SK-N-SH (cell line): ENCODE data around the gene RAB6A. TPM values are rescaled to one million over a fixed set of nuclear protein-coding genes. Genes with fewer than 3 reads are reported as not detected.

Experiments used
- CTCF ChIA-PET: fragments of 300-600, 350-600 bp; formaldehyde crosslinking; extraction: SDS; loops from one replicate; lab custom pipeline; 2021; lab: Yijun Ruan, JAX
- POLR2A ChIA-PET: fragments of 350-600 bp; sonication (Branson Sonifier 250); formaldehyde crosslinking; extraction: SDS; loops from one replicate; lab custom pipeline; 2020; ENCODE audit warnings: antibody characterized with exemption, inconsistent platforms; lab: Yijun Ruan, JAX
- DNase-seq: peaks from one replicate; pipeline ENCODE4 v3.0.0; 2012
- H2AFZ ChIP-seq: fragments of 200-600 bp; sonication (generic); 2 replicates; pipeline ENCODE4 v1.8.1; 2016; ENCODE audit warnings: antibody characterized with exemption, mild to moderate bottlenecking, low read depth
- H3F3A ChIP-seq: fragments of 200-600 bp; sonication (generic); replicated peaks from 2 replicates; pipeline ENCODE3; 2016; ENCODE audit warnings: antibody characterized with exemption, mild to moderate bottlenecking; ENCODE audit not compliant: insufficient read depth
- H3K27ac ChIP-seq, 2 experiments: fragments of 200-500 bp in 1 of 2; fragments of 200-600 bp in 1 of 2; sonication (Bioruptor generic) in 1 of 2; sonication (generic), shearing (Covaris generic) in 1 of 2; 2 replicates each; pipeline versions ENCODE4 v1.5.1 to v1.6.1; 2014 to 2016; ENCODE audit warnings: low read depth in 2 of 2, inconsistent platforms in 1 of 2, low read length in 1 of 2, mild to moderate bottlenecking in 1 of 2, mixed read lengths in 1 of 2
- H3K27me3 ChIP-seq: fragments of 200-600 bp; sonication (generic), shearing (Covaris generic); 2 replicates; pipeline ENCODE4 v1.6.1; 2016; ENCODE audit warnings: mixed run types; ENCODE audit not compliant: insufficient read depth
- H3K36me3 ChIP-seq, 2 experiments: fragments of 200-500 bp in 1 of 2; fragments of 200-600 bp in 1 of 2; sonication (Bioruptor generic) in 1 of 2; sonication (generic) in 1 of 2; replicated peaks in 1 of 2; 2 replicates each; pipeline versions ENCODE3 to v1.5.1; 2014 to 2016; ENCODE audit warnings: low read length in 1 of 2, mild to moderate bottlenecking in 1 of 2; ENCODE audit not compliant: insufficient read depth in 2 of 2, control insufficient read depth in 1 of 2
- H3K4me1 ChIP-seq, 2 experiments: fragments of 200-500 bp in 1 of 2; fragments of 200-600 bp in 1 of 2; sonication (Bioruptor generic) in 1 of 2; sonication (generic), shearing (Covaris generic) in 1 of 2; 2 replicates each; pipeline versions ENCODE4 v1.5.1 to v1.6.1; 2014 to 2016; ENCODE audit warnings: low read depth in 1 of 2, low read length in 1 of 2, mixed run types in 1 of 2; ENCODE audit not compliant: insufficient read depth in 2 of 2, control insufficient read depth in 1 of 2
- H3K4me2 ChIP-seq: fragments of 200-600 bp; sonication (generic), shearing (Covaris generic); 2 replicates; pipeline ENCODE4 v1.6.1; 2017; ENCODE audit warnings: mixed run types
- H3K4me3 ChIP-seq, 2 experiments: fragments of 200-500 bp in 1 of 2; fragments of 200-600 bp in 1 of 2; sonication (Bioruptor generic) in 1 of 2; sonication (generic), shearing (Covaris generic) in 1 of 2; 2 replicates each; pipeline versions ENCODE4 v1.5.1 to v1.8.1; 2014 to 2016; ENCODE audit warnings: low read depth in 2 of 2, inconsistent platforms in 1 of 2, low read length in 1 of 2, mild to moderate bottlenecking in 1 of 2, mixed read lengths in 1 of 2, moderate library complexity in 1 of 2
- H3K79me2 ChIP-seq: fragments of 200-600 bp; sonication (generic); 2 replicates; pipeline ENCODE4 v1.8.1; 2017; ENCODE audit warnings: mild to moderate bottlenecking; ENCODE audit not compliant: insufficient read depth
- H3K9ac ChIP-seq: fragments of 200-600 bp; sonication (generic); 2 replicates; pipeline ENCODE4 v1.6.1; 2017; ENCODE audit warnings: mixed run types
- H3K9me2 ChIP-seq: fragments of 200-600 bp; sonication (generic); 2 replicates; pipeline ENCODE4 v1.6.1; 2017; ENCODE audit warnings: mixed run types
- H3K9me3 ChIP-seq: fragments of 200-600 bp; sonication (generic); 2 replicates; pipeline ENCODE4 v1.6.1; 2017; ENCODE audit warnings: mixed run types, mild to moderate bottlenecking, moderate library complexity
- H4K20me1 ChIP-seq: fragments of 200-600 bp; sonication (generic); 2 replicates; pipeline ENCODE4 v1.6.1; 2017; ENCODE audit warnings: mild to moderate bottlenecking, mixed run types; ENCODE audit not compliant: insufficient read depth
- CHD2 ChIP-seq: fragments of 150-350 bp; IDR thresholded peaks from 2 replicates; pipeline ENCODE4 v1.6.1; 2018; ENCODE audit warnings: low read length; ENCODE audit not compliant: partially characterized antibody
- EP300 ChIP-seq, 2 experiments: IDR thresholded peaks; 2 replicates each; pipeline versions ENCODE4 v1.4.0 to v1.6.1; 2012; ENCODE audit warnings: borderline replicate concordance in 1 of 2, low read depth in 1 of 2, low read length in 1 of 2
- FOXJ3 ChIP-seq: sonication (generic); formaldehyde crosslinking; IDR thresholded peaks from 2 replicates; pipeline ENCODE4 v1.5.1; 2020; ENCODE audit warnings: mild to moderate bottlenecking, missing genetic modification reagents
- FOXM1 ChIP-seq: IDR thresholded peaks from 2 replicates; pipeline ENCODE4 v1.4.0; 2012; ENCODE audit warnings: low read depth, mild to moderate bottlenecking
- JUND ChIP-seq: IDR thresholded peaks from 2 replicates; pipeline ENCODE4 v1.4.0; 2012
- NFIC ChIP-seq: IDR thresholded peaks from 2 replicates; pipeline ENCODE4 v1.4.0; 2012; ENCODE audit warnings: borderline replicate concordance
- NRF1 ChIP-seq: IDR thresholded peaks from 2 replicates; pipeline ENCODE4 v1.6.1; 2012; ENCODE audit warnings: low read depth, mild to moderate bottlenecking, low read length
- POLR2AphosphoS5 ChIP-seq: IDR thresholded peaks from 2 replicates; pipeline ENCODE4 v1.6.1; 2012; ENCODE audit warnings: low read depth, low read length
- RCOR1 ChIP-seq: fragments of 150-350 bp; IDR thresholded peaks from 2 replicates; pipeline ENCODE4 v1.6.1; 2017; ENCODE audit warnings: antibody characterized with exemption, low read length
- RXRA ChIP-seq: IDR thresholded peaks from 2 replicates; pipeline ENCODE4 v1.4.0; 2012; ENCODE audit warnings: low read depth, mild to moderate bottlenecking, borderline replicate concordance
- SIN3A ChIP-seq: IDR thresholded peaks from 2 replicates; pipeline ENCODE4 v1.6.1; 2012; ENCODE audit warnings: low read depth, mild to moderate bottlenecking, low read length, moderate library complexity, borderline replicate concordance
- SMC3 ChIP-seq: IDR thresholded peaks from 2 replicates; pipeline ENCODE4 v1.6.1; 2012; ENCODE audit warnings: low read depth, low read length, improper control_type of control experiment
- TEAD4 ChIP-seq: IDR thresholded peaks from 2 replicates; pipeline ENCODE4 v1.4.0; 2012; ENCODE audit warnings: mild to moderate bottlenecking, borderline replicate concordance; ENCODE audit not compliant: insufficient read depth
- YY1 ChIP-seq: IDR thresholded peaks from 2 replicates; pipeline ENCODE4 v1.4.0; 2012; ENCODE audit warnings: low read depth, mild to moderate bottlenecking
- WGBS: methylation state at CpG from one replicate; pipeline ENCODE4 v1.1.6; 2017; ENCODE audit warnings: low lambda C conversion rate; 5-methylcytosine and 5-hydroxymethylcytosine counted together
- polyA plus RNA-seq, 3 experiments: library from polyadenylated mRNA; depleted of rRNA; stranded (reverse); fragments of >200 nt; gene quantifications; 2 replicates each; pipeline ENCODE4 v1.2.3, GENCODE V29; 2012
- TF ChIP-seq, protein P1 (sequence below): fragments of 200-600 bp; sonication (generic); IDR thresholded peaks from 2 replicates; pipeline ENCODE4 v1.6.1; 2017; ENCODE audit warnings: antibody characterized with exemption, mild to moderate bottlenecking, moderate library complexity
- TF ChIP-seq, protein P2 (sequence below): fragments of 150-350 bp; IDR thresholded peaks from 2 replicates; pipeline ENCODE4 v1.6.1; 2017; ENCODE audit warnings: antibody characterized with exemption, low read length, low read depth, borderline replicate concordance
- TF ChIP-seq, protein P3 (sequence below): IDR thresholded peaks from 2 replicates; pipeline ENCODE4 v1.6.1; 2012; ENCODE audit warnings: mild to moderate bottlenecking, low read depth, low read length, moderate library complexity
- TF ChIP-seq, protein P4 (sequence below): IDR thresholded peaks from 2 replicates; pipeline ENCODE4 v1.4.0; 2012; ENCODE audit warnings: low read depth

RAB6A gene
- polyA plus RNA-seq, 1 of the 3 experiments (the other 2 are of a cell fraction): 39.1 TPM

DNA sequence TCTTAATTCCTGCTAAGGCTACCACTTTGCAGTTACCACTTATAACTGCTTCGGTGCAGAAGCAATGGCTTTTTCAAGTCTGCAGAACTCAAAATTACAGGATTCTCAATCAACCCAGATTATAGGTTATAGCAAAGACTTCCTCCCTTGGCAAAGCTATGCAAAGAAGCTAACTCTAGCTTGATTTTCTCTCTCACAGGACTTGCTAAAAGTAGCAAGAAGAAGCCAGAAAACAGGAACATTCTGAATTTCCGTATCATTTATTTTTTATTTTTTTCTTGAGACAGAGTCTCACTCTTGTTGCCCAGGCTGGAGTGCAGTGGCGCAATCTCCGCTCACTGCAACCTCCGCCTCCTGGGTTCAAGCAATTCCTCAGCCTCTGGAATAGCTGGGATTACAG lies 125.2 kb downstream of the RAB6A start:
- POLR2A ChIA-PET: no interaction called here
- CTCF ChIA-PET: interaction anchor here (1.1 to 3.5 kb wide), 3 partner anchors 10 to 232 kb away, joined by 3 to 12 read pairs (median 5); no protein-coding TSS in a partner anchor

DNA sequence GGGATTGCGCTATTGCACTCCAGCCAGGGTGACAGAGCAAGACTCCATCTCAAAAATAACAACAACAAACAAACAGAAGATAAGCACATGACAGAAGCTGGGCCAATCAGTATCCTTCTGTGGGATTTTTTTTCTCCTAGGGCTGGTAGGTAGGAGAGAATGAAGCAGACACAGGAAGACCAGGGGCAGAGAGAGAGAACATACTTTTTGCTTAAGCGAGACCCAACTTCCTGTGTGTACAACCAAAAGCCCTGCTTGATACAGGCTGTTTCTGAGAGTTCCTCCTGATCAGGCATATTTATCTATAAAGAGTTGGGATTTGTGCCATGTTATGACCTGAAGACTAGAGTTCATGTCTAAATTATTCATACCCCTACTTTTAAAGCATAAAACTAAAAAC lies 126.9 kb downstream of the RAB6A start:
- no peaks in the 10 kb centered on the region for H3K4me1 ChIP-seq
- H2AFZ ChIP-seq: no peak overlapping the region
- no peak overlapping the region for H3K4me3 ChIP-seq
- no peaks in the 10 kb centered on the region for H3K27me3 ChIP-seq
- no peak overlapping the region for H3K4me2 ChIP-seq
- DNase-seq: no peak
- no peaks in the 10 kb centered on the region for H3K79me2 ChIP-seq
- no peaks in the 10 kb centered on the region for H3K9me3 ChIP-seq
- no peak overlapping the region for H3K27ac ChIP-seq
- H4K20me1 ChIP-seq: no peaks in the 10 kb centered on the region
- POLR2A ChIA-PET: no interaction called here
- no peaks in the 10 kb centered on the region for H3K36me3 ChIP-seq
- 89% methylated on average over 2 of the region's 2 CpGs for WGBS
- no peaks in the 10 kb centered on the region for H3K9me2 ChIP-seq
- CTCF ChIA-PET: no interaction called here
- no peaks in the 10 kb centered on the region for H3F3A ChIP-seq
- TF ChIP-seq TEAD4 (no peak), JUND (no peak), FOXM1 (no peak), POLR2AphosphoS5 (no peak), RXRA (no peak), CHD2 (no peak)
- TF ChIP-seq, protein P1, sequence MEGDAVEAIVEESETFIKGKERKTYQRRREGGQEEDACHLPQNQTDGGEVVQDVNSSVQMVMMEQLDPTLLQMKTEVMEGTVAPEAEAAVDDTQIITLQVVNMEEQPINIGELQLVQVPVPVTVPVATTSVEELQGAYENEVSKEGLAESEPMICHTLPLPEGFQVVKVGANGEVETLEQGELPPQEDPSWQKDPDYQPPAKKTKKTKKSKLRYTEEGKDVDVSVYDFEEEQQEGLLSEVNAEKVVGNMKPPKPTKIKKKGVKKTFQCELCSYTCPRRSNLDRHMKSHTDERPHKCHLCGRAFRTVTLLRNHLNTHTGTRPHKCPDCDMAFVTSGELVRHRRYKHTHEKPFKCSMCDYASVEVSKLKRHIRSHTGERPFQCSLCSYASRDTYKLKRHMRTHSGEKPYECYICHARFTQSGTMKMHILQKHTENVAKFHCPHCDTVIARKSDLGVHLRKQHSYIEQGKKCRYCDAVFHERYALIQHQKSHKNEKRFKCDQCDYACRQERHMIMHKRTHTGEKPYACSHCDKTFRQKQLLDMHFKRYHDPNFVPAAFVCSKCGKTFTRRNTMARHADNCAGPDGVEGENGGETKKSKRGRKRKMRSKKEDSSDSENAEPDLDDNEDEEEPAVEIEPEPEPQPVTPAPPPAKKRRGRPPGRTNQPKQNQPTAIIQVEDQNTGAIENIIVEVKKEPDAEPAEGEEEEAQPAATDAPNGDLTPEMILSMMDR: no peak
- TF ChIP-seq, all 33 proteins: peak for 0
- no peak overlapping the region for H3K9ac ChIP-seq

More for the DNA sequence above, 125.2 kb downstream of the RAB6A start:
- Histone ChIP-seq H3K4me2 (no peak overlapping the region), H4K20me1 (no peaks in the 10 kb centered on the region)
- WGBS: 91% methylated on average over 5 of the region's 5 CpGs
- TF ChIP-seq, protein P2, sequence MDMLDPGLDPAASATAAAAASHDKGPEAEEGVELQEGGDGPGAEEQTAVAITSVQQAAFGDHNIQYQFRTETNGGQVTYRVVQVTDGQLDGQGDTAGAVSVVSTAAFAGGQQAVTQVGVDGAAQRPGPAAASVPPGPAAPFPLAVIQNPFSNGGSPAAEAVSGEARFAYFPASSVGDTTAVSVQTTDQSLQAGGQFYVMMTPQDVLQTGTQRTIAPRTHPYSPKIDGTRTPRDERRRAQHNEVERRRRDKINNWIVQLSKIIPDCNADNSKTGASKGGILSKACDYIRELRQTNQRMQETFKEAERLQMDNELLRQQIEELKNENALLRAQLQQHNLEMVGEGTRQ: no peak
- no peak for TF ChIP-seq EP300 (IDR thresholded peaks at IDR 0.05; ENCODE audit: borderline replicate concordance in 1 of 2, low read depth in 1 of 2, low read length in 1 of 2)
- TF ChIP-seq, all 33 proteins: peak for 0
- no peak overlapping the region for H2AFZ ChIP-seq
- H3K9me3 ChIP-seq: no peaks in the 10 kb centered on the region
- no peaks in the 10 kb centered on the region for H3K36me3 ChIP-seq
- no peaks in the 10 kb centered on the region for H3K9me2 ChIP-seq
- H3F3A ChIP-seq: no peaks in the 10 kb centered on the region
- H3K4me1 ChIP-seq: no peaks in the 10 kb centered on the region
- no peak overlapping the region for H3K4me3 ChIP-seq
- H3K79me2 ChIP-seq: no peaks in the 10 kb centered on the region
- H3K27ac ChIP-seq: no peak overlapping the region
- no peaks in the 10 kb centered on the region for H3K27me3 ChIP-seq
- DNase-seq: no peak
- no peak overlapping the region for H3K9ac ChIP-seq

DNA sequence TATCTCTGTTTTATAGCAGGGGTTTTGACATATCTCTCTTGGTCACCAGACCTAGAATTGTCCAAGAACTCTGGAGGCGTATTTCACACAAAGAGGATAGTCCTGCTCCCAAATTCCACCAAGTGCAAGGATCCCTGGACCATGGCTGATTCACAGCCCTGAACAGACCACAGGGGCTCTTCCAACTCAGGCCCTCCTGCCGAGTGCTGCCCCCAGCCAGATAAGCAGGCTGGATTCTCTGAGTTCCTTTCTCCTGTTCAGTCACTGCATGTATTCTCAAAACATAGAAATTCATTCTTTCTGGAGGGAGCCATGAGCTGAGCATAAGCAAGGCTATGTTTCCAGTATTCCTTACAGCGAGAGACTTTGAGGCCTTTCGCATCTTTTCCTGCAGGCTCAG lies 127.9 kb downstream of the RAB6A start:
- H3K9ac ChIP-seq: no peak overlapping the region
- H3F3A ChIP-seq: no peaks in the 10 kb centered on the region
- no peaks in the 10 kb centered on the region for H3K4me1 ChIP-seq
- H3K4me3 ChIP-seq: no peak overlapping the region
- H2AFZ ChIP-seq: no peak overlapping the region
- no peaks in the 10 kb centered on the region for H3K9me2 ChIP-seq
- H4K20me1 ChIP-seq: no peaks in the 10 kb centered on the region
- no peaks in the 10 kb centered on the region for H3K36me3 ChIP-seq
- CTCF ChIA-PET: no interaction called here
- H3K27ac ChIP-seq: no peak overlapping the region
- H3K79me2 ChIP-seq: no peaks in the 10 kb centered on the region
- H3K9me3 ChIP-seq: no peaks in the 10 kb centered on the region
- H3K27me3 ChIP-seq: no peaks in the 10 kb centered on the region
- POLR2A ChIA-PET: no interaction called here
- WGBS: 87% methylated on average over 4 of the region's 4 CpGs
- H3K4me2 ChIP-seq: no peak overlapping the region
- DNase-seq: no peak
- no peak for TF ChIP-seq FOXJ3 (CRISPR knock-in tag)
- no peak for TF ChIP-seq SIN3A
- no peak for TF ChIP-seq RCOR1
- TF ChIP-seq YY1: no peak
- TF ChIP-seq NFIC: no peak
- TF ChIP-seq NRF1: no peak
- TF ChIP-seq, protein P3, sequence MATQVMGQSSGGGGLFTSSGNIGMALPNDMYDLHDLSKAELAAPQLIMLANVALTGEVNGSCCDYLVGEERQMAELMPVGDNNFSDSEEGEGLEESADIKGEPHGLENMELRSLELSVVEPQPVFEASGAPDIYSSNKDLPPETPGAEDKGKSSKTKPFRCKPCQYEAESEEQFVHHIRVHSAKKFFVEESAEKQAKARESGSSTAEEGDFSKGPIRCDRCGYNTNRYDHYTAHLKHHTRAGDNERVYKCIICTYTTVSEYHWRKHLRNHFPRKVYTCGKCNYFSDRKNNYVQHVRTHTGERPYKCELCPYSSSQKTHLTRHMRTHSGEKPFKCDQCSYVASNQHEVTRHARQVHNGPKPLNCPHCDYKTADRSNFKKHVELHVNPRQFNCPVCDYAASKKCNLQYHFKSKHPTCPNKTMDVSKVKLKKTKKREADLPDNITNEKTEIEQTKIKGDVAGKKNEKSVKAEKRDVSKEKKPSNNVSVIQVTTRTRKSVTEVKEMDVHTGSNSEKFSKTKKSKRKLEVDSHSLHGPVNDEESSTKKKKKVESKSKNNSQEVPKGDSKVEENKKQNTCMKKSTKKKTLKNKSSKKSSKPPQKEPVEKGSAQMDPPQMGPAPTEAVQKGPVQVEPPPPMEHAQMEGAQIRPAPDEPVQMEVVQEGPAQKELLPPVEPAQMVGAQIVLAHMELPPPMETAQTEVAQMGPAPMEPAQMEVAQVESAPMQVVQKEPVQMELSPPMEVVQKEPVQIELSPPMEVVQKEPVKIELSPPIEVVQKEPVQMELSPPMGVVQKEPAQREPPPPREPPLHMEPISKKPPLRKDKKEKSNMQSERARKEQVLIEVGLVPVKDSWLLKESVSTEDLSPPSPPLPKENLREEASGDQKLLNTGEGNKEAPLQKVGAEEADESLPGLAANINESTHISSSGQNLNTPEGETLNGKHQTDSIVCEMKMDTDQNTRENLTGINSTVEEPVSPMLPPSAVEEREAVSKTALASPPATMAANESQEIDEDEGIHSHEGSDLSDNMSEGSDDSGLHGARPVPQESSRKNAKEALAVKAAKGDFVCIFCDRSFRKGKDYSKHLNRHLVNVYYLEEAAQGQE: no peak
- TF ChIP-seq, protein P4, sequence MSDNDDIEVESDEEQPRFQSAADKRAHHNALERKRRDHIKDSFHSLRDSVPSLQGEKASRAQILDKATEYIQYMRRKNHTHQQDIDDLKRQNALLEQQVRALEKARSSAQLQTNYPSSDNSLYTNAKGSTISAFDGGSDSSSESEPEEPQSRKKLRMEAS: no peak
- TF ChIP-seq SMC3: no peak
- TF ChIP-seq RXRA: no peak
